Left ventricle myocardium inferior (tissue), 1 donor: ENCODE measurements around the gene UGCG. TPM values are rescaled to one million over a fixed set of nuclear protein-coding genes. Genes with fewer than 3 reads are reported as not detected.
"Not testable (repeated sequence)": the region's sequence is repeated elsewhere in the genome, so short reads cannot be mapped to it uniquely, and the experiment has no call there.

Experiments
- DNase-seq: peaks from one replicate; pipeline ENCODE4 v3.0.0-alpha.2; 2020
- H3K27ac ChIP-seq: fragments of 200-600 bp; replicated peaks from 2 replicates; pipeline ENCODE4 v1.8.0; 2021
- H3K27me3 ChIP-seq: fragments of 200-600 bp; 2 replicates; pipeline ENCODE4 v1.8.0; 2021; ENCODE audit warnings: low read depth
- H3K36me3 ChIP-seq: fragments of 200-600 bp; 2 replicates; pipeline ENCODE4 v1.8.0; 2021
- H3K4me1 ChIP-seq: fragments of 200-600 bp; 2 replicates; pipeline ENCODE4 v1.8.0; 2021
- H3K4me3 ChIP-seq: fragments of 200-600 bp; 2 replicates; pipeline ENCODE4 v1.8.0; 2021; ENCODE audit warnings: mild to moderate bottlenecking, moderate library complexity
- H3K9me3 ChIP-seq: fragments of 200-600 bp; replicated peaks from 2 replicates; pipeline ENCODE4 v1.8.0; 2021
- intact Hi-C: fragments of 100-400 bp; cut with micrococcal nuclease; formaldehyde crosslinking; loops from one replicate; pipeline ENCODE4 v1.11.0; 2022
- total RNA-seq: library from RNA; stranded (reverse); fragmentation: NEBNext Ultra II Directional; extraction: Animal tissue kit (Norgen Biotek cat#: 25700); gene quantifications from one replicate; pipeline ENCODE4 v1.2.1, GENCODE V29; 2021
- TF ChIP-seq, protein P1 (sequence below): fragments of 200-600 bp; IDR thresholded peaks from 2 replicates; pipeline ENCODE4 v1.8.0; 2021; ENCODE audit warnings: antibody characterized with exemption, mild to moderate bottlenecking, borderline replicate concordance
- donor health status: DM: no; HTN: yes; CAD: no; lungs with severe emphysema.

Gene UGCG
- total RNA-seq, 1 donor from 2014 or later = 12.7 TPM

DNA sequence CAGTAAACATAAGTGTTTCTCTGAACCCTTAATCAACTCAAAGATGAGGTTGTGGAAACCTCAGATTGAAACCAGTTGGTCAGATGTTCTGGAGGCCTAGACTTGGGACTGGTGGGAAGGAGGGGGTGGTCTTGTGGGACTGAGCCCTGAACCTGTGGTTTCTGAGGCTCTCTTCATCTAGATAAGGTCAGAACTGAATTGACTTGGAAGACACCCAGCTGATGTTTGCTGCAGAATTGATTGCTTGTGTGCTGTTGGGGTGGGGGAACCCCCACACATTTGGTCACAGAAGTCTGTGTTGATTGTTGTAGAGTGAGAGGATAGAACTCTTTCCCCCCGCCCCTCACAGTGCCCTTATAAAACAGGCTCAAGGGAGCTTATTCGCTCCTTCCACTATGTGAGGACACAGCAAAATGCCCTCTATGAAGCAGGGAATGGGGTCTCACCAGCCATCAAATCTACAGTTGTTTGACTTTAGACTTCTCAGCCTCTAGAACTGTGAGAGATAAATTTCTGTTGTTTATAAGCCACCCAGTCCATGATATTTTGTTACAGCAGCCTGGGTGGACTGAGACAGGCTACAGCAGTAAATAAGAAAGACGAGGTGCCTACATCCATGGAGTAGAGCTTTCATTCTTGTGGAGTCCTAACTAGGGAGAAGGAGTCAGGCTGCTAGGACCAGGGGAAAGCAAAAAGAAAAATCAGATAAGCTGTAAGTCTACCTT is 25.7 kb upstream of the UGCG start:
- TF ChIP-seq, protein P1, sequence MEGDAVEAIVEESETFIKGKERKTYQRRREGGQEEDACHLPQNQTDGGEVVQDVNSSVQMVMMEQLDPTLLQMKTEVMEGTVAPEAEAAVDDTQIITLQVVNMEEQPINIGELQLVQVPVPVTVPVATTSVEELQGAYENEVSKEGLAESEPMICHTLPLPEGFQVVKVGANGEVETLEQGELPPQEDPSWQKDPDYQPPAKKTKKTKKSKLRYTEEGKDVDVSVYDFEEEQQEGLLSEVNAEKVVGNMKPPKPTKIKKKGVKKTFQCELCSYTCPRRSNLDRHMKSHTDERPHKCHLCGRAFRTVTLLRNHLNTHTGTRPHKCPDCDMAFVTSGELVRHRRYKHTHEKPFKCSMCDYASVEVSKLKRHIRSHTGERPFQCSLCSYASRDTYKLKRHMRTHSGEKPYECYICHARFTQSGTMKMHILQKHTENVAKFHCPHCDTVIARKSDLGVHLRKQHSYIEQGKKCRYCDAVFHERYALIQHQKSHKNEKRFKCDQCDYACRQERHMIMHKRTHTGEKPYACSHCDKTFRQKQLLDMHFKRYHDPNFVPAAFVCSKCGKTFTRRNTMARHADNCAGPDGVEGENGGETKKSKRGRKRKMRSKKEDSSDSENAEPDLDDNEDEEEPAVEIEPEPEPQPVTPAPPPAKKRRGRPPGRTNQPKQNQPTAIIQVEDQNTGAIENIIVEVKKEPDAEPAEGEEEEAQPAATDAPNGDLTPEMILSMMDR = no peak
- Histone ChIP-seq H3K36me3 (no peaks in the 10 kb centered on the region), H3K4me1 (no peaks in the 10 kb centered on the region), H3K27ac (no peak overlapping the region), H3K27me3 (no peaks in the 10 kb centered on the region), H3K9me3 (peaks cover 4% of the 10 kb centered on the region), H3K4me3 (no peak overlapping the region)
- no peak for DNase-seq
- intact Hi-C loops = no loop called here

DNA sequence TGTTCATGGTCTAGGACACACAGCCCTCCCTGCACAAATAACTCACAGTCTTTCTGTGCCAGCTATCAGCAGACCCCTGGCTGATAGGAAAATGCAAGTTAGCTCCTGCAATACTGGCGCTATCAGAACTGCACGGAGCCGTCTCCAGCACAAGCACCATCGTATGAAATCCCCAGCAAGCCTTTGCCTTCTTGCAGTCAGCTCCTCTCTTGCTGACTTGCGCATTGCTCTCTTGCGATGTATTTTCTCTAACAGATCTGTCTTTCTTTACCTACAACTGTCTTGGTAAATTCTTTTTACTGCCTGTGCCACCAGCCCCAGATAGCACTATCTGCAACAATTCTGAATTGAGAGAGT is 25.1 kb upstream of the UGCG start:
- H3K27ac ChIP-seq = no peak overlapping the region
- intact Hi-C loops = no loop called here
- peaks cover 4% of the 10 kb centered on the region for H3K9me3 ChIP-seq
- no peaks in the 10 kb centered on the region for H3K36me3 ChIP-seq
- no peaks in the 10 kb centered on the region for H3K4me1 ChIP-seq
- H3K4me3 ChIP-seq = no peak overlapping the region
- no peaks in the 10 kb centered on the region for H3K27me3 ChIP-seq
- no peak for DNase-seq
- TF ChIP-seq, protein P1 = no peak

DNA sequence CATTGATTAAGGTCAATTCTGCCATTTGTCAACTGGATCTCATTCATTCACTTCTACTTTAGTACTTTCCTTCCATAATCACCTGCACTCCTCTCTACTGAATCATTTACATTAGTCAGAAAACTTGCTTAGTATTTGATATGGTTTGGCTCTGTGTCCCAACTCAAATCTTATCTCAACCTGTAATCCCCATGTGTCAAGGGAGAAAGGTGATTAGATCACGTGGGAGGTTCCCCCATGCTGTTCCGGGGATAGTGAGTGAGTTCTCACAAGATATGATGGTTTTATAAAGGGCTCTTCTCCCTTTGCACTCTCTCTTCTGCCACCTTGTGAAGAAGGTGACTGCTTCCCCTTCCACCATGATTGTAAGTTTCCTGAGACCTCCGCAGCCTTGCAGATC is 23.7 kb upstream of the UGCG start:
- no peaks in the 10 kb centered on the region for H3K4me1 ChIP-seq
- DNase-seq = no peak
- TF ChIP-seq, protein P1 = no peak
- H3K27me3 ChIP-seq = no peaks in the 10 kb centered on the region
- H3K4me3 ChIP-seq = no peak overlapping the region
- H3K9me3 ChIP-seq = no peaks in the 10 kb centered on the region
- intact Hi-C loops = no loop called here
- H3K36me3 ChIP-seq = no peaks in the 10 kb centered on the region
- no peak overlapping the region for H3K27ac ChIP-seq

DNA sequence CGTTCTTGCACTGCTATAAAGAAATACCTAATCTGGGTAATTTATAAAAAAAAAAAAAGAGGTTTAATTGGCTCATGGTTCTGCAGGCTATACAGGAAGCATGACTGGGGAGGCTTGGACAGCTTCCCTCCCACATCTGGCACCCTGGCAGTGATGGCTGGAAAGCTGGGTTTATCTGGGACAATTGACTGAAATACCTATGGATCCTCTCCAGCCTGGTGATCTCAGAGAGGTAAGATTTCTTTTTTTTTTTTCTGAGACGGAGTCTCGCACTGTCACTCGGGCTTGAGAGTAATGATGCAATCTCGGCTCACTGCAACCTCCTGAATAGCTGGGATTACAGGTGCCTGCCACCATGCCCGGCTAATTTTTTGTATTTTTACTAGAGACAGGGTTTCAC is 22.7 kb upstream of the UGCG start:
- Histone ChIP-seq H3K36me3 (no peaks in the 10 kb centered on the region), H3K4me3 (no peak overlapping the region), H3K9me3 (no peaks in the 10 kb centered on the region), H3K27me3 (no peaks in the 10 kb centered on the region), H3K4me1 (no peaks in the 10 kb centered on the region), H3K27ac (no peak overlapping the region)
- DNase-seq = no peak
- intact Hi-C loops = no loop called here
- TF ChIP-seq, protein P1 = no peak

DNA sequence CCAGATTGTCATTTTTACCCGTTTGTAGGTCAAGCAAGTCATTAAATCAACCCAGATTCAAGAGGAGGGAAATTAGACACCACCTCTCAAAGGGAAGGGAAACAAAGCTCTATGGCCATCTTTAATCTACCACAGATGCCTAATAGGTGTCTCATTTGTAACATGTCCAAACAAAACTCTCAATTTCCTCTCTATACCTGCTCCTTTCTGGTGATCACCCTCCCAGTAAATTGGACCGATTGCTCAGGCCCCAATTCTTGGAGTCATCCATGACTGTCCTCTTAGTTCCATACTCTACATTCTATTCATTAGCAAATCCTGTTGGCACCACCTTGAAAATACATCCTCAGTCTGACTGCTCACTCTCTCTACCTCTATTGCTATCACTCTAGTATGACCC is 22.1 kb upstream of the UGCG start:
- no peak overlapping the region for H3K4me3 ChIP-seq
- H3K4me1 ChIP-seq = no peaks in the 10 kb centered on the region
- H3K27me3 ChIP-seq = no peaks in the 10 kb centered on the region
- TF ChIP-seq, protein P1 = no peak
- no peak for DNase-seq
- H3K27ac ChIP-seq = no peak overlapping the region
- H3K36me3 ChIP-seq = no peaks in the 10 kb centered on the region
- intact Hi-C loops = no loop called here
- H3K9me3 ChIP-seq = no peaks in the 10 kb centered on the region

DNA sequence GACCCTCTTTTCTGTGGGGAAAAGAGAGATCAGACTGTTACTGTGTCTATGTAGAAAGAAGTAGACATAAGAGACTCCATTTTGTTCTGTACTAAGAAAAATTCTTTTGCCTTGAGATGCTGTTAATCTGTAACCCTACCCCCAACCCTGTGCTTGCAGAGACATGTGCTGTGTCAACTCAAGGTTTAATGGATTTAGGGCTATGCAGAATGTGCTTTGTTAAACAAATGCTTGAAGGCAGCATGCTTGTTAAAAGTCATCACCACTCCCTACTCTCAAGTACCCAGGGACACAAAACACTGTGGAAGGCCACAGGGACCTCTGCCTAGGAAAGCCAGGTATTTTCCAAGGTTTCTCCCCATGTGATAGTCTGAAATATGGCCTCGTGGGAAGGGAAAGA is 21.3 kb upstream of the UGCG start:
- H3K9me3 ChIP-seq, intact Hi-C loops, H3K4me1 ChIP-seq, DNase-seq, H3K27ac ChIP-seq, H3K36me3 ChIP-seq, H3K27me3 ChIP-seq, H3K4me3 ChIP-seq: not testable (repeated sequence)

DNA sequence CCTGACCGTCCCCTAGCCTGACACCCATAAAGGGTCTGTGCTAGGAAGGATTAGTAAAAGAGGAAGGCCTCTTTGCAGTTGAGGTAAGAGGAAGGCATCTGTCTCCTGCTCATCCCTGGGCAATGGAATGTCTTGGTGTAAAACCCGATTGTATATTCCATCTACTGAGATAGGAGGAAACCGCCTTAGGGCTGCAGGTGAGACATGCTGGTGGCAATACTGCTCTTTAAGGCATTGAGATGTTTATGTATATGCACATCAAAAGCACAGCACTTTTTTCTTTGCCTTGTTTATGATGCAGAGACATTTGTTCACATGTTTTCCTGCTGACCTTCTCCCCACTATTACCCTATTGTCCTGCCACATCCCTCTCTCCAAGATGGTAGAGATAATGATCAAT is 20.9 kb upstream of the UGCG start:
- H3K27ac ChIP-seq, DNase-seq, H3K9me3 ChIP-seq, H3K4me3 ChIP-seq, H3K27me3 ChIP-seq, H3K4me1 ChIP-seq, H3K36me3 ChIP-seq, intact Hi-C loops: not testable (repeated sequence)
